GM12878 (cell line): ENCODE data around the gene CD3D. TPM values are rescaled to one million over a fixed set of nuclear protein-coding genes. Genes with fewer than 3 reads are reported as not detected.

Experiments used
- ATAC-seq: fragments of 200-7000 bp; cut with Tn5 transposase; 3 replicates; pipeline ENCODE4 v1.9.1; 2020; ENCODE audit warnings: mild to moderate bottlenecking, moderate library complexity
- BruUV-seq: library from RNA; stranded (reverse); fragments of 400-500 nt; replicated peaks from 2 replicates; lab custom pipeline; 2021; lab: Mats Ljungman, UMichigan
- CTCF ChIA-PET: fragments of 300-600 bp; sonication (Branson Sonifier 250); formaldehyde crosslinking; extraction: SDS; loops from one replicate; lab custom pipeline; 2021; ENCODE audit warnings: inconsistent platforms; lab: Yijun Ruan, JAX
- POLR2A ChIA-PET: fragments of 350-600 bp; formaldehyde crosslinking; extraction: SDS; loops from one replicate; lab custom pipeline; 2021; ENCODE audit warnings: inconsistent platforms; lab: Charles Lee
- RAD21 ChIA-PET: fragments of 300-600 bp; sonication (Branson Sonifier 250); formaldehyde crosslinking; loops from one replicate; lab custom pipeline; 2023; ENCODE audit warnings: antibody characterized with exemption; ENCODE audit not compliant: unreplicated experiment; lab: Charles Lee
- SMC1A ChIA-PET: fragments of 300-600 bp; sonication (Branson Sonifier 250); formaldehyde crosslinking; loops from one replicate; lab custom pipeline; 2023; ENCODE audit not compliant: unreplicated experiment, uncharacterized antibody; lab: Charles Lee
- DNase-seq: peaks from one replicate; pipeline ENCODE4 v3.0.0-alpha.2; 2011; ENCODE audit warnings: low read depth, low spot score
- FAIRE-seq: peaks from 3 replicates; lab custom pipeline; 2011; peaks lifted over from hg19 to GRCh38; lab: Jason Lieb, UNC
- H2AFZ ChIP-seq: 2 replicates; pipeline ENCODE4 v1.6.0; 2011; ENCODE audit warnings: low read depth, low read length, control low read depth; ENCODE audit not compliant: control insufficient read depth
- H3K27ac ChIP-seq: 2 replicates; pipeline ENCODE4 v1.5.1; 2011; ENCODE audit warnings: control low read depth; ENCODE audit not compliant: control insufficient read depth, insufficient read depth
- H3K27me3 ChIP-seq, 2 experiments: replicated peaks in 1 of 2; 2 replicates each; pipeline versions ENCODE4 v1.6.0 to v1.6.1; 2011; ENCODE audit warnings: low read length in 1 of 2; ENCODE audit not compliant: control insufficient read depth in 2 of 2, insufficient read depth in 2 of 2
- H3K36me3 ChIP-seq, 2 experiments: 2 replicates each; pipeline ENCODE4 v1.5.1; 2011; ENCODE audit warnings: low read length in 1 of 2; ENCODE audit not compliant: control insufficient read depth in 2 of 2, insufficient read depth in 2 of 2
- H3K4me1 ChIP-seq: 2 replicates; pipeline ENCODE4 v1.6.1; 2011; ENCODE audit warnings: mild to moderate bottlenecking, low read length, moderate library complexity, mixed read lengths; ENCODE audit not compliant: control insufficient read depth, insufficient read depth
- H3K4me2 ChIP-seq: 2 replicates; pipeline ENCODE4 v1.6.0; 2011; ENCODE audit warnings: control low read depth; ENCODE audit not compliant: control insufficient read depth, insufficient read depth
- H3K4me3 ChIP-seq: fragments of 200-600 bp; sonication (generic); 2 replicates; pipeline ENCODE4 v1.5.1; 2016
- H3K79me2 ChIP-seq: 2 replicates; pipeline ENCODE4 v1.6.0; 2011; ENCODE audit warnings: low read length; ENCODE audit not compliant: control insufficient read depth, insufficient read depth
- H3K9ac ChIP-seq: 2 replicates; pipeline ENCODE4 v1.8.0; 2011; ENCODE audit warnings: low read length, control low read depth, mixed read lengths; ENCODE audit not compliant: control insufficient read depth, insufficient read depth
- H3K9me3 ChIP-seq: replicated peaks from 3 replicates; pipeline ENCODE4 v1.5.1; 2011; ENCODE audit warnings: mild to moderate bottlenecking, low read length; ENCODE audit not compliant: control insufficient read depth, insufficient read depth
- H4K20me1 ChIP-seq: 2 replicates; pipeline ENCODE4 v1.6.0; 2011; ENCODE audit not compliant: control insufficient read depth, insufficient read depth
- ATF7 ChIP-seq: fragments of 450-650 bp; IDR thresholded peaks from 2 replicates; pipeline ENCODE4 v1.6.1; 2016; ENCODE audit warnings: low read depth, mild to moderate bottlenecking
- BHLHE40 ChIP-seq, 2 experiments: fragments of 450-650 bp in 1 of 2; IDR thresholded peaks; 2 replicates each; pipeline ENCODE4 v1.6.1; 2011 to 2017; ENCODE audit warnings: low read depth in 2 of 2, borderline replicate concordance in 1 of 2, improper control_type of control experiment in 1 of 2, low read length in 1 of 2, mild to moderate bottlenecking in 1 of 2
- ELK1 ChIP-seq: IDR thresholded peaks from 2 replicates; pipeline ENCODE4 v1.6.1; 2012; ENCODE audit warnings: low read depth, low read length, improper control_type of control experiment
- GATAD2B ChIP-seq: fragments of 450-650 bp; conservative IDR thresholded peaks from 2 replicates; pipeline ENCODE4 v1.6.1; 2017; ENCODE audit warnings: low read depth, mild to moderate bottlenecking, moderate library complexity
- MLLT1 ChIP-seq: fragments of 450-650 bp; IDR thresholded peaks from 2 replicates; pipeline ENCODE4 v1.6.1; 2016; ENCODE audit warnings: mild to moderate bottlenecking
- MYB ChIP-seq: fragments of 150-350 bp; IDR thresholded peaks from 2 replicates; pipeline ENCODE4 v1.6.1; 2014; ENCODE audit warnings: mild to moderate bottlenecking, low read depth, low read length, borderline replicate concordance
- NRF1 ChIP-seq: conservative IDR thresholded peaks from 2 replicates; pipeline ENCODE4 v1.6.1; 2011; ENCODE audit warnings: mild to moderate bottlenecking, low read depth, low read length, improper control_type of control experiment
- RELA ChIP-seq: fragments of 450-650 bp; IDR thresholded peaks from 2 replicates; pipeline ENCODE4 v1.8.0; 2014; ENCODE audit warnings: borderline replicate concordance; ENCODE audit not compliant: partially characterized antibody
- SMAD1 ChIP-seq: fragments of 450-650 bp; IDR thresholded peaks from 2 replicates; pipeline ENCODE4 v1.6.1; 2018; ENCODE audit warnings: mild to moderate bottlenecking, low read depth; ENCODE audit not compliant: partially characterized antibody
- SP1 ChIP-seq: IDR thresholded peaks from one replicate; pipeline ENCODE4 v1.6.1; 2011; ENCODE audit warnings: low read depth, low read length
- SUPT20H ChIP-seq: IDR thresholded peaks from 2 replicates; pipeline ENCODE4 v1.6.1; 2011; ENCODE audit warnings: low read depth, mild to moderate bottlenecking, low read length, moderate library complexity, borderline replicate concordance; ENCODE audit not compliant: control insufficient read depth
- ZNF24 ChIP-seq: fragments of 450-650 bp; IDR thresholded peaks from 2 replicates; pipeline ENCODE4 v1.6.1; 2017; ENCODE audit warnings: antibody characterized with exemption, mild to moderate bottlenecking
- WGBS: methylation state at CpG from one replicate; pipeline ENCODE4 v1.1.6; 2016; ENCODE audit warnings: low lambda C conversion rate; ENCODE audit not compliant: insufficient replicate concordance, insufficient coverage; ENCODE audit errors: missing lambda C conversion rate; 5-methylcytosine and 5-hydroxymethylcytosine counted together
- in situ Hi-C: fragments of 300-500 bp; cut with MboI; formaldehyde crosslinking; loops from 9 replicates; pipeline ENCODE4 v1.14.3; 2018; ENCODE audit warnings: mixed read lengths
- intact Hi-C: fragments of 100-400 bp; cut with micrococcal nuclease; formaldehyde crosslinking; loops from one replicate; pipeline ENCODE4 v1.14.2; 2022; ENCODE audit not compliant: unreplicated experiment
- polyA plus RNA-seq, 11 experiments: library from polyadenylated mRNA; depleted of rRNA in 4 of 11; unstranded in 6 of 11; stranded (reverse) in 5 of 11; fragments of >200 nt; fragmentation: Nextera tagmentation in 4 of 11; fragmentation: Illumina TruSeq in 1 of 11; extraction: Ambion mirVana in 4 of 11; extraction: Trizol in 1 of 11; gene quantifications; 1 replicate in 1 of 11; 2 replicates in 10 of 11; pipeline versions ENCODE4 v1.2.1 to v1.2.3, GENCODE V29; 2011 to 2016; ENCODE audit warnings: inconsistent platforms in 2 of 11, missing spikeins in 2 of 11, low read depth in 1 of 11
- total RNA-seq, 4 experiments: library from RNA; depleted of rRNA in 3 of 4; stranded (reverse); fragments of >200 nt in 3 of 4; fragmentation: Illumina TruSeq in 1 of 4; extraction: Trizol in 1 of 4; gene quantifications; 2 replicates each; pipeline versions ENCODE4 v1.2.1 to v1.2.3, GENCODE V29; 2013 to 2021

CD3D gene
- total and polyA plus RNA-seq, 10 of the 15 experiments (the other 5 are each of a cell fraction or from before 2014, with no cell fraction given), result 0.13 to 0.69 (median 0.29) TPM; not detected in 6

GRCh38 chr11:118312328-118312727 is 30.2 kb downstream of the CD3D start:
- H3K4me3 ChIP-seq, result no peak overlapping the region
- ChIA-PET CTCF (interaction anchor here (0.6 to 2.0 kb wide), 9 partner anchors 11 to 140 kb away, joined by 3 to 12 read pairs (median 4); no protein-coding TSS in a partner anchor), POLR2A (no interaction called here), RAD21 (interaction anchor here (3.6 kb wide), 1 partner anchor 114 kb away, joined by 17 read pairs; no protein-coding TSS in a partner anchor)
- FAIRE-seq (no peak), ATAC-seq (no peak)
- H3K27me3 ChIP-seq, result no peaks in the 10 kb centered on the region
- no peaks in the 10 kb centered on the region for H3K79me2 ChIP-seq
- H3K4me2 ChIP-seq, result no peak overlapping the region
- no TSS peak for BruUV-seq
- in situ Hi-C loops (no loop called here), intact Hi-C loops (no loop called here)
- no peaks in the 10 kb centered on the region for H4K20me1 ChIP-seq
- H3K36me3 ChIP-seq, result no peaks in the 10 kb centered on the region
- WGBS, result 49% methylated on average over 2 of the region's 2 CpGs
- H3K9ac ChIP-seq, result no peak overlapping the region
- peaks cover 13% of the 10 kb centered on the region for H3K4me1 ChIP-seq
- no peak overlapping the region for H2AFZ ChIP-seq
- H3K27ac ChIP-seq, result no peak overlapping the region
- TF ChIP-seq ELK1 (no peak), BHLHE40 (IDR thresholded peaks at IDR 0.05; ENCODE audit: borderline replicate concordance in 1 of 2, low read depth in 2 of 2, low read length in 1 of 2) (no peak), GATAD2B (no peak), SP1 (no peak), ZNF24 (no peak), SMAD1 (no peak), NRF1 (no peak), MYB (no peak), MLLT1 (no peak), SUPT20H (no peak), ATF7 (no peak), RELA (no peak)
- TF ChIP-seq, all 136 proteins: peak for 0
- SMC1A ChIA-PET, result interaction anchor here (1.1 to 1.6 kb wide), 9 partner anchors 9 to 141 kb away, joined by 3 to 7 read pairs (median 3); no protein-coding TSS in a partner anchor
- no peaks in the 10 kb centered on the region; the same call in 2 of the 3 replicates for H3K9me3 ChIP-seq
- DNase-seq, result no peak
